K562 (cell line): ENCODE measurements around the gene MAN1A1.

Experiments
- CCAR2 ChIP-seq: fragments of 200-400 bp; formaldehyde crosslinking; IDR thresholded peaks from 2 replicates; pipeline ENCODE4 v1.6.1; 2017; ENCODE audit warnings: mild to moderate bottlenecking, low read depth, low read length
- CTCF ChIP-seq, 3 experiments: IDR thresholded peaks in 2 of 3; conservative IDR thresholded peaks in 1 of 3; 2 replicates each; pipeline ENCODE4 v1.5.1; 2011 to 2012; ENCODE audit warnings: low read length in 3 of 3, mild to moderate bottlenecking in 3 of 3, control low read depth in 2 of 3, improper control_type of control experiment in 1 of 3, inconsistent platforms in 1 of 3, low read depth in 1 of 3, mixed read lengths in 1 of 3, moderate library complexity in 1 of 3; ENCODE audit not compliant: insufficient read depth in 2 of 3
- GTF2E2 ChIP-seq: fragments of 200-800 bp; sonication (Bioruptor generic); IDR thresholded peaks from 2 replicates; pipeline ENCODE4 v1.6.1; 2016; ENCODE audit warnings: missing genetic modification characterization, missing compliant biosample characterization
- HES1 ChIP-seq: fragments of 450-650 bp; IDR thresholded peaks from 2 replicates; pipeline ENCODE4 v1.6.1; 2016; ENCODE audit warnings: low read depth, mild to moderate bottlenecking, moderate library complexity
- MAFG ChIP-seq: fragments of 450-650 bp; conservative IDR thresholded peaks from 2 replicates; pipeline ENCODE4 v1.6.1; 2016; ENCODE audit warnings: missing genetic modification characterization, missing compliant biosample characterization
- POLR2AphosphoS5 ChIP-seq: IDR thresholded peaks from 2 replicates; pipeline ENCODE4 v1.6.1; 2011; ENCODE audit warnings: mild to moderate bottlenecking, low read depth, low read length, moderate library complexity; ENCODE audit not compliant: control insufficient read depth, insufficient read depth
- PREB ChIP-seq: sonication (generic); formaldehyde crosslinking; IDR thresholded peaks from 2 replicates; pipeline ENCODE4 v1.8.1; 2023; ENCODE audit warnings: mild to moderate bottlenecking, missing genetic modification reagents
- SRF ChIP-seq, 2 experiments: fragments of 250-450, 450-650 bp in 1 of 2; sonication (Bioruptor Pico) in 1 of 2; sonication (generic) in 1 of 2; formaldehyde crosslinking; IDR thresholded peaks; 2 replicates each; pipeline versions ENCODE4 v1.5.0 to v1.5.1; 2020 to 2022; ENCODE audit warnings: mild to moderate bottlenecking in 1 of 2, missing genetic modification reagents in 1 of 2
- TCF7L2 ChIP-seq: fragments of 150-350 bp; IDR thresholded peaks from 2 replicates; pipeline ENCODE4 v1.6.1; 2016; ENCODE audit warnings: low read depth, mild to moderate bottlenecking, low read length, moderate library complexity
- TFAP4 ChIP-seq: sonication (generic); formaldehyde crosslinking; IDR thresholded peaks from 2 replicates; pipeline ENCODE4 v1.8.0; 2022; ENCODE audit warnings: missing genetic modification reagents, mild to moderate bottlenecking, moderate library complexity, borderline replicate concordance
- USF1 ChIP-seq: sonication (generic); formaldehyde crosslinking; IDR thresholded peaks from 2 replicates; pipeline ENCODE4 v1.9.0; 2022; ENCODE audit warnings: mild to moderate bottlenecking, missing genetic modification reagents
- ZNF12 ChIP-seq: sonication (generic); formaldehyde crosslinking; IDR thresholded peaks from 2 replicates; pipeline ENCODE4 v1.4.0; 2020; ENCODE audit warnings: mild to moderate bottlenecking, missing genetic modification reagents
- ZNF3 ChIP-seq: fragments of 250-450 bp; sonication (Bioruptor Pico); IDR thresholded peaks from 2 replicates; pipeline ENCODE4 v1.5.0; 2021; ENCODE audit warnings: mild to moderate bottlenecking, moderate library complexity
- ZNF609 ChIP-seq: sonication (generic); formaldehyde crosslinking; IDR thresholded peaks from 2 replicates; pipeline ENCODE4 v1.8.1; 2023; ENCODE audit warnings: missing genetic modification reagents, mild to moderate bottlenecking, borderline replicate concordance

GRCh38 chr6:119307056-119307455 lies 42.5 kb downstream of the MAN1A1 start:
- no peak for TF ChIP-seq PREB (CRISPR knock-in tag)
- TF ChIP-seq SRF (CRISPR knock-in tag; IDR thresholded peaks at IDR 0.05), result no peak
- TF ChIP-seq ZNF3, result no peak
- no peak for TF ChIP-seq ZNF12 (CRISPR knock-in tag)
- no peak for TF ChIP-seq MAFG (tag)
- no peak for TF ChIP-seq TFAP4
- TF ChIP-seq GTF2E2, result no peak
- no peak for TF ChIP-seq TCF7L2
- no peak for TF ChIP-seq HES1
- no peak for TF ChIP-seq CTCF (IDR thresholded peaks at IDR 0.05 in 2 of 3, conservative IDR thresholded peaks at IDR 0.05 in 1 of 3; ENCODE audit: insufficient read depth in 2 of 3, low read depth in 1 of 3, low read length in 3 of 3)
- no peak for TF ChIP-seq USF1
- TF ChIP-seq ZNF609 (CRISPR knock-in tag), result no peak
- no peak for TF ChIP-seq POLR2AphosphoS5
- no peak for TF ChIP-seq CCAR2
